ENCODE measurements around the gene CFAP77. TPM values are rescaled to one million over a fixed set of nuclear protein-coding genes. Genes with fewer than 3 reads are reported as not detected.

CFAP77 gene
- total RNA-seq, 1 donor from 2014 or later = not detected

- DNase-seq (ENCODE audit: low spot score) (no peak), ATAC-seq (no peak)
Observed at GRCh38 chr9:132447346-132447745, 37.3 kb downstream of the CFAP77 start.

DNA sequence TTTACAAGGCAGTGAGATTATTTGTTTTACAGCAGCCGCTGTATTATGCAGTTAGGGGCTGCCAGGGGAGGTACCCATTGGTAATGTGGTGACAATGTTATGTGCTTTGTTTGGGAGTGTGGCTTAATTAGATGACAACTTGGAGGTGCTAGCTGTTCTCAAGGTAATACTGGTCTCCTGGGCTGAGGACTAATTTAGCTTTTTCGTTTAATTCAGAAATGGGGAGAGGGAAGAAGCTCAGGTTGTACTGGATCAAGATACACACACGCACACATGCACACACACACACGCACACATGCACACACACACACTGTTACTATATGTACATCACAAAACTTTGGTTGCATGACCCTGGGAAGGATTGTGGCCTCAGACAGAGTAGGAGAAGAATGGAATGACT lies 37.9 kb downstream of the CFAP77 start:
- ATAC-seq = no peak
- DNase-seq (ENCODE audit: low spot score) = no peak

DNA sequence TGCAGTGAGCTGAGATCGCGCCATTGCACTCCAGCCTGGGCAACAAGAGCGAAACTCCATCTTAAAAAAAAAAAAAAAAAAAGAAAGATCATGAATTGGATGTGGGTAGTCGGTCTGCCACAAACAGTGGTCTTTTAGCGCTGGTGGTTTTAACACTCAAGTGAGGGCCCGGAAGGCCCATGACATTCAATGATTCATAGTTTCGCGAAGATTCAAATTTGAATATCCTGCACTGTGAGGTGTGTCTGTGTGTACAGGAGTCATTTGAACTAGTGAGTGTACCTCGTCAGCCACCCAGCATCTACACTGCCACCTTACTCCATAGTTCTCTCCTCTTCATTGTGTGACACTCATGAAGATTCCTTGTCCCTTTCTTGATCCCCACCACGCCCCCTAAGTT lies 41.3 kb downstream of the CFAP77 start:
- DNase-seq (ENCODE audit: low spot score) = no peak
- no peak for ATAC-seq

DNA sequence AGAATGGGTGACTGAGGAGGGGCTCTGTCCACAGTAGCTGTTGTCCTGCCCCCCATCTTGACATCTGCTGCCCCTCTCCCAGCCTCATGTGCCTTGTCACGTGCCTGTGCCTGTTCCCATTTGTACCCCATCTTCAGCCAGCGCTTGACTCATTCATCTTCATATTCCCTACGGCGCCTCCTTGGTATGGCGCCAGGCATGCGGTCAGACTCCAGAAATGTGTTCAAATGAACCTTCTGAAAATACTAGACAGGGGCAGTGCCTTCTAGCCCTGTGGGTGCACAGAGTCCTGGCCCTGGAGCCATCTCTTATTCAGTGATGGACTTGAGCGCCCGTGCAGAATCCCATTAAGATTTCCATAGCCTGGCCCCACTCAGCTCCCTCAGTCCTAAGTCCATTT lies 46.2 kb downstream of the CFAP77 start:
- ATAC-seq (no peak), DNase-seq (ENCODE audit: low spot score) (no peak)

- ATAC-seq = no peak
- no peak for DNase-seq (ENCODE audit: low spot score)
Observed at GRCh38 chr9:132457504-132458236, 47.7 kb downstream of the CFAP77 start.

DNA sequence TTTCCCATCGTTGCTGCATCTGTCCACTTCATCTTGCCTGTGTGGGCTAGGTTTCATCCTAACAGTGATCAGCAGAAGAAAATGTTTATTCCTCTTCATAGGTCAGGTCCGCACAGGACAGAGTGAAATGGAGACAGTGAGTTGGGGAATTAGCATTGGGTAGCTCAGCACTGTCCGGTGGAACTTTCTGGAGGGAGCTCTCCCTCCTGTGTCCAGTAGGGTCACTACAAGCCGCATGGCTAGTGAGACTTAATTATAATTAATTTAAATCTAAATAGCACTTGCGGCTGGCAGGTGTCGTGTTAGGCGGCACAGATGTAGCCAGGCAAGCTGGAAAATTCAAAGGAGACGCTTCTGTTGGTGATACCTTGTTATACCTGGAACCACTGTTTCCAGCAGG lies 48.4 kb downstream of the CFAP77 start:
- no peak for ATAC-seq
- no peak for DNase-seq (ENCODE audit: low spot score)

GRCh38 chr9:132459661-132460060 lies 49.6 kb downstream of the CFAP77 start:
- ATAC-seq (no peak), DNase-seq (ENCODE audit: low spot score) (no peak)

- DNase-seq (ENCODE audit: low spot score) (no peak), ATAC-seq (no peak)
Observed at GRCh38 chr9:132460240-132460639, 50.2 kb downstream of the CFAP77 start.

DNA sequence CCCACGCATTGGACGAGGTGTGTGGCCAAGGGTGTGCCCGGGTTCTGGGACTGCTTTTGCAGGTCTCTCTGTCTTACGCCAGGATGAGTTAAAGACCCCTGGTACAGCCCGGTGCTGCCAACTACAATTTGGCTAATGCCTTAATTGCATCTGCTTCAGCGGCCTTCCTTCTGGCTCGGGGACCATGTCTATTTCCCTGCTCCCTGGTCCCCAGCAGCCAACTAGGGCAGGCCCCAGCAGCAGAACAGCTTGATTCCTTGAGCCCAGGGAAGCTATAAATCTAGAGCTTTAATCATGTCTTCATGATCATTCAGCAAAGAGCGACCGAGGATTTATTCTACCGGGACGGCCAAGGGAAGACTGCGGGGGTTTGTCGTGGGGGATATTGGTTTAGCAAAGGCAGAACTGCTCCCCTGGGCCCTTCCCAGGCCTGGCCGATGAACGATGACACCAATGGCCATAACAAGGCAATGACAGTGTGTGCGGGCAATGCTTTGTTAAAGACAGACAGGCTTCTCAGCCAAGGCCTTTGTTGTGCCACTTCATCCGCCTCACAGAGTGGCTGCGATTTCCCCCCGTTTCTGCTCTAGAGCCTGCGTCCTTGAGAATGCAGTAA lies 51.4 kb downstream of the CFAP77 start:
- no peak for DNase-seq (ENCODE audit: low spot score)
- ATAC-seq = no peak

DNA sequence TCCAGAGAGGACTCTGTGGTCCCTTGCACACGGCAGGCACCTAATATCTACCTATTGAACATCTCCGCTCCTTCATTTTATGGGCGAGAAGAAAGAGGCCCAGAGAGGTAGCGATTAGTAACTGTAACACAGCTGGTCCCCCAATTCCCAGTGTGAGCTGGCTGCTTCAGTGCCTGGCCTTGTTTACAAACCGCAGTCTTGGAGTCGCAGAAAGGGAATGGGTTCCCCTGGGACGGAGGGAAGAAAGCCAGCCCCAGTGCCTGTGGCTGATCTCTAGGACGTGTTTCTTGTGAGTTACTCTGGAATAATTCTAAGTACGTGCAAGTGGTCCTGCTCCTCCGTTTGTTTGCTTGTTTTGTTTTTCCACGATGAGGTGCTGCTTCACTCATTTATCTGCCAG lies 52.0 kb downstream of the CFAP77 start:
- no peak for ATAC-seq
- DNase-seq (ENCODE audit: low spot score) = no peak

- no peak for ATAC-seq
- no peak for DNase-seq (ENCODE audit: low spot score)
Observed at GRCh38 chr9:132464547-132464946, 54.5 kb downstream of the CFAP77 start.

GRCh38 chr9:132465131-132465635 lies 55.2 kb downstream of the CFAP77 start:
- ATAC-seq (no peak), DNase-seq (ENCODE audit: low spot score) (no peak)

DNA sequence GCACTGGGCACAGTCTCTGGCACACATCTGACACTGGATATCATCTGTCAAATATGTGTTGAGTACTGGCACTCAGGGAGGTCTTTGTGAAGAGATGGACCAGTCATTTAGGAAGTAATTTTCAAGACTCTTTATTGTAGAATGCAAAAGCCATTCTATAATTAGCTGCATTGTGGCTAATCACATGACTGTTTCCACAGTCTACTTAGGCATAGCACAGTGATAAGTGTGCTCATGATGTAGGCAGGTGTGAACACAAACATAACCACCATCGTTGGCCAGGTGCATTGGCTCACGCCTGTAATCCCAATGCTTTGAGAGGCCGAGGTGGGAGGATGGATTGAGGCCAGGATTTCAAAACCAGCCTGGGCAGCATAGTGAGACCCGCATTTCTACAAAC lies 62.2 kb downstream of the CFAP77 start:
- ATAC-seq = no peak
- DNase-seq (ENCODE audit: low spot score) = no peak

- no peak for DNase-seq (ENCODE audit: low spot score)
- no peak for ATAC-seq
Observed at GRCh38 chr9:132472599-132472998, 62.6 kb downstream of the CFAP77 start.

DNA sequence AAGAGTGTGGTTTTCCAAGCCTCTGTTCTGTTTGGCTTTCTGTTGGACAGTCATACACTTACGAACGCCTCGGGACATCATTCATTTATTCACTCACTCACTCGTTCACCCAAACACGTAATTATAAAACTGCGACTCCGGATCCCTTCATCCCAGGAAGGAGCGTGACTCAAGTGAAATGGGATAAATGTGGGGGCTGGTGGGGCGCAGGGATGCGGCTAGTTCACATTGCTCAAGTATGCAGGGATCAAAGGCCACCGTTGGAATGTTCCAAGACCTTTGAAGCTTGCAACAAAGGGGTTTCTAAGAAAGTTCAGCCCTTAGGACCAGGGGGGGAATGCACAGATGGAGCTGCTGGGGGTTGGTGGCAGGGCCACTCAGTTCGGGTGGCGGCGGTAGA lies 64.2 kb downstream of the CFAP77 start:
- DNase-seq (ENCODE audit: low spot score) = no peak
- ATAC-seq = no peak

DNA sequence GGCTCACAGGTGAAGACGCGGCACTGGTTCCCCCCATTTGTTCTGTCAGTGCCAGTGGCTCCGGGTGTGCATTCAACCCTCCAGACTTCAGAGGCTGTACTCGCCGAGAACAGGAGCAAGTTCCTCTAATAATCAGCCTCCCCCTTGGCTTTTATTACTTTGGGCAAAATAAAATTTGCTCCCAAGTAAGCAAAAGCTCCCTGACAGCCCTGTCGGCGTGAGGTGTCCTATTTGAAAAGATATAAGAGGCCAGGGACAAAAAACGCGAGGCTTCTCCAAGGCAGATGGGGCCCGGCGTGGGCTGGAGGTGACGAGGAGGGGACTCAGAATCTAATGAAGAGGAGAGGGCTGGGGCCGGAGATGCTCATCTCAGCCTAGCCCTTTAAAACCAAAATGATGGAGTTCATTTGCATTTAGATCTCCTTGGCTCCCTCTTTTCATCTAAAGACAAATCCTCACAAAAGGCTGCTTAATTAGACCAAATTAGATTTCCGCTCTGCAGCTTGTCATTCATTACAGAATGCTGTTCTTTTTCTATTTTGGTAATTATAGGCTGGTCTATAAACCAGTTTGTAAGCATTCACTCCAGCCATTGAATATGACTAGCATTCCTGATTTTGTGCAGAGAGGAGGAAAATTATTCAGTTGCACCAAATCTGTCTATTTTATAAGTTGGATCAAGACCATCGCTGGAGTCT lies 68.5 kb downstream of the CFAP77 start:
- no peak for DNase-seq (ENCODE audit: low spot score)
- no peak for ATAC-seq

DNA sequence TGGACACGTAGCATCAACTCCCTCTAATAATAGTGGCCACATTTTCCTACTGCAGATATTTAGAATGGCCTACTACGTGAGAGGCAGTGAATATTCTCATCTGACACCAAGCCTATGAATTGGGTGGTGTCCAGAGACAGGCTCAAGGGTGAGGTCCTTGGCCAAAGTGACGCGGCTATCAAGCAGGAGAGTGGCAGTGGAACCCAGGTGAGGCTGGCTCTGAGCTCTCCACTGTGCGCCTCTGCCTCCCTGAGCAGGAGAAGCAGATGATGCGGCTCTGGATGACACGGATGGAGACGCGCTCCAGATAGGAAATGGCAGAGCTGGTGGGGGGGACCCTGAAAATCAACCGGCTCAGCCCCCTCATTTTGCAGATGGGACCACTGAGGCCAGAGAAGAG lies 69.7 kb downstream of the CFAP77 start:
- no peak for DNase-seq (ENCODE audit: low spot score)
- no peak for ATAC-seq

- DNase-seq (ENCODE audit: low spot score) = no peak
- ATAC-seq = no peak
Observed at GRCh38 chr9:132481053-132481849, 71.2 kb downstream of the CFAP77 start.

GRCh38 chr9:132482196-132482813 lies 72.3 kb downstream of the CFAP77 start:
- ATAC-seq (no peak), DNase-seq (ENCODE audit: low spot score) (no peak)

GRCh38 chr9:132485393-132485792 lies 75.4 kb downstream of the CFAP77 start:
- no peak for DNase-seq (ENCODE audit: low spot score)
- no peak for ATAC-seq

All from left lobe of liver (tissue), 2 donors.